Thyroid gland (tissue), 4 donors: ENCODE data around the gene SLCO3A1. TPM values are rescaled to one million over a fixed set of nuclear protein-coding genes. Genes with fewer than 3 reads are reported as not detected.
A peak's percentile ranks its signal among the peaks of the same experiment; 100 is the strongest.

Experiments
- DNase-seq, 2 donors: peaks; one replicate each; pipeline ENCODE4 v3.0.0-alpha.2; 2019
- H3K27ac ChIP-seq, 3 donors: fragments of 200-600 bp; sonication (generic); 1 replicate in 2 of 3; 2 replicates in 1 of 3; pipeline ENCODE4 v1.5.1; 2016 to 2019; ENCODE audit warnings: mild to moderate bottlenecking in 1 of 3, moderate library complexity in 1 of 3
- H3K27me3 ChIP-seq: fragments of 200-600 bp; sonication (generic); one replicate; pipeline ENCODE4 v1.5.1; 2019
- H3K36me3 ChIP-seq, 2 donors: fragments of 200-600 bp; sonication (generic); one replicate each; pipeline ENCODE4 v1.5.1; 2016 to 2019
- H3K4me1 ChIP-seq, 2 donors: fragments of 200-600 bp; sonication (generic); one replicate each; pipeline ENCODE4 v1.5.1; 2017 to 2019
- H3K4me3 ChIP-seq, 3 donors: fragments of 200-600 bp; sonication (generic); replicated peaks in 1 of 3; 1 replicate in 2 of 3; 2 replicates in 1 of 3; pipeline ENCODE4 v1.5.1; 2016; ENCODE audit warnings: mild to moderate bottlenecking in 1 of 3
- H3K9me3 ChIP-seq: fragments of 200-600 bp; sonication (generic); one replicate; pipeline ENCODE4 v1.5.1; 2017
- POLR2A ChIP-seq, 2 donors: fragments of 450-650 bp; IDR thresholded peaks; one replicate each; pipeline ENCODE4 v1.6.1; 2017; ENCODE audit warnings: antibody characterized with exemption in 2 of 2, mild to moderate bottlenecking in 2 of 2, moderate library complexity in 1 of 2
- WGBS, 2 donors: methylation state at CpG; one replicate each; pipeline ENCODE4 v1.1.5; 2017; 5-methylcytosine and 5-hydroxymethylcytosine counted together
- intact Hi-C: fragments of 100-400 bp; cut with DNase I; formaldehyde crosslinking; loops from one replicate; pipeline ENCODE4 v1.15.1; 2023
- total RNA-seq, 4 donors: library from RNA; depleted of rRNA; stranded (reverse); fragments of >200 nt; gene quantifications; one replicate each; pipeline ENCODE4 v1.2.3, GENCODE V29; 2016
- TF ChIP-seq, protein P1 (sequence below), 6 experiments: fragments of 200-600 bp in 3 of 6; fragments of 450-650 bp in 3 of 6; sonication (generic) in 3 of 6; IDR thresholded peaks; one replicate each; pipeline ENCODE4 v1.5.1; 2016 to 2019; ENCODE audit warnings: antibody characterized with exemption in 6 of 6, mild to moderate bottlenecking in 2 of 6, inconsistent platforms in 1 of 6, moderate library complexity in 1 of 6

The SLCO3A1 gene
- total RNA-seq, 4 donors from 2014 or later: 23.3 to 31.4 (median 28.0) TPM

DNA sequence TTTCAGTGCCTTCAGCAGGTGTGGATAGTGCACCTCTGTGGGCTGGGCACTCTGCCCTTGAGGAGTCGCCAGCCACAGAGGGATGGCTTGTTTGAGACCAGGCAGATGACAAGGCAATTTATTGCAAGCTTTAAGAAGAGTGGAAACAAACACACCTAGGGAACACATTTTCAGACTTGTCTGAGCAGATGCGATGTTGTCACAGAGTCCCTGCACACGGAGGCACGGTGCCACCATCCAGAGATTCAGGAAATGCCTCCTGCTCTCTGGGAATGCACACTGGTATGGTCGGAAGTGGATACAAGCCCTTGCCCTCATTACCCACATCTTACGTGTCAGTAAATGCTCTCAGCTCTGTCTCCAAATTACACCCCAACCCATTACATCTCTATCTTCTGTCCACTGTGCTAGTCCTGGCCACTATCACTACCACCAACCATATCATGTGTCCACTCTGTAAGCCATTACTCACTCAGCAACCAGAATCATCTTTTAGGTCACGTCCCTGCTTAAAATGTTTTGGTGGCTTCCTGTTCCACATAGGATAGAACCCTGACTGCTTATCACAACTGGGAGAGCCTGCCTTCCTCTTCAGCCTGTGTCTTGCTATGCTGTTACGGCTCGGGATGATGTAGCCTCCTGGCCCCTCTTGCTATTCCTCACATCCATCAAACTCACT, 196.9 kb downstream of the SLCO3A1 start:
- peaks cover 0 to 12% of the 10 kb centered on the region in 2 donors for H3K4me1 ChIP-seq
- TF ChIP-seq POLR2A (IDR thresholded peaks at IDR 0.05): no peak
- TF ChIP-seq, protein P1, sequence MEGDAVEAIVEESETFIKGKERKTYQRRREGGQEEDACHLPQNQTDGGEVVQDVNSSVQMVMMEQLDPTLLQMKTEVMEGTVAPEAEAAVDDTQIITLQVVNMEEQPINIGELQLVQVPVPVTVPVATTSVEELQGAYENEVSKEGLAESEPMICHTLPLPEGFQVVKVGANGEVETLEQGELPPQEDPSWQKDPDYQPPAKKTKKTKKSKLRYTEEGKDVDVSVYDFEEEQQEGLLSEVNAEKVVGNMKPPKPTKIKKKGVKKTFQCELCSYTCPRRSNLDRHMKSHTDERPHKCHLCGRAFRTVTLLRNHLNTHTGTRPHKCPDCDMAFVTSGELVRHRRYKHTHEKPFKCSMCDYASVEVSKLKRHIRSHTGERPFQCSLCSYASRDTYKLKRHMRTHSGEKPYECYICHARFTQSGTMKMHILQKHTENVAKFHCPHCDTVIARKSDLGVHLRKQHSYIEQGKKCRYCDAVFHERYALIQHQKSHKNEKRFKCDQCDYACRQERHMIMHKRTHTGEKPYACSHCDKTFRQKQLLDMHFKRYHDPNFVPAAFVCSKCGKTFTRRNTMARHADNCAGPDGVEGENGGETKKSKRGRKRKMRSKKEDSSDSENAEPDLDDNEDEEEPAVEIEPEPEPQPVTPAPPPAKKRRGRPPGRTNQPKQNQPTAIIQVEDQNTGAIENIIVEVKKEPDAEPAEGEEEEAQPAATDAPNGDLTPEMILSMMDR (IDR thresholded peaks at IDR 0.05): no peak
- WGBS, 2 donors: 89 to 93% methylated on average over 9 of the region's 9 CpGs
- H3K27me3 ChIP-seq: no peaks in the 10 kb centered on the region
- no peak overlapping the region for H3K27ac ChIP-seq
- intact Hi-C loops: no loop called here
- H3K4me3 ChIP-seq: no peak overlapping the region
- no peak for DNase-seq
- H3K9me3 ChIP-seq: no peaks in the 10 kb centered on the region
- H3K36me3 ChIP-seq: no peaks in the 10 kb centered on the region

DNA sequence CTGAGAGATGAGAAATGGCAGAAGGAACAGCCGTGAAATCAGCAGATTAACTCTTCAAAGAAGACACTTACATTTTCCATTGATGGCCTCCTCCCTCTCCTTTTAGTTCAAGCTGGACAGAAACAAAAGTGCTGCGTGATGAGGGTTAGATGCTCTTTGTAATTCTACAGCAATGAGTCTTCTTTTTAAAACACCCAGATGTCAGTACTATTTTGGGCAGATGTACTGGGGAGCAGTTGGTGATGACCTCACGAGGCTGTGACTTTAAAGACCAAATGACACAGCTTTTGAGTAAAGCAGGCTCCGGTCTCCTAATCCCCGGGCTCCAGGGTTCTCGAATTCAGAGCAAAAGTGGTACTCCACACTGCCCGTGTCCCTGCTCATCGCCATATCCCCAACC, 198.2 kb downstream of the SLCO3A1 start:
- 90 to 93% methylated on average over 8 of the region's 8 CpGs for WGBS, 2 donors
- no peak for DNase-seq
- intact Hi-C loops: no loop called here

DNA sequence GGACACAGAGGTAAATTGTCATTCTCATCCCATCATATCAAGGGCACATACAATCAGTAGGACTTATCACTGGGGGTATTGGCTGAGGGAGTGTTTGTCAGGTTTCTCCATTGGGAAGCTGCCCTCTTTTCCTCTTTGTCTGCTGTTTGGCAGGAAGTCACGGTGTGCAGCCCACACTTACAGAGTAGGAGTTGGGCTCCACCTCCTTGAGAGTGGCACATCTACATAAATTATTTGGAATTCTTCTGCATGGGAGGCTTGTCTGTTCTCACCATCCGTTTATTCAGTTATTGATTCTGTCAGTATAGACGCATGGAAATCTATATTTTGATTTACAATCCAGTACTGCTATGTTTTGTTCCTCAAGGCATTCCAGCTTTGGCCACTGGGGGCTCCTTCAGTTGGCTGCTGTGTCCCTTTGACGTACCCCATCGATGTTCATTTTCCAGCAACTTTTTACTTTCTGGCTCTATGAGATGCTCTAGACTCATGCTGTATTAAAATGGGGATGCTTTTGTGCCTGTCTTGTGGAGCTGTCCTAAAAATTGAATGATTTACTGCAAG, 200.3 kb downstream of the SLCO3A1 start:
- H3K9me3 ChIP-seq: no peaks in the 10 kb centered on the region
- DNase-seq: no peak
- no peak overlapping the region for H3K4me3 ChIP-seq
- no peak overlapping the region for H3K27ac ChIP-seq
- 68 to 70% methylated on average over 5 of the region's 5 CpGs for WGBS, 2 donors
- no peaks in the 10 kb centered on the region for H3K36me3 ChIP-seq
- no peak for TF ChIP-seq POLR2A (IDR thresholded peaks at IDR 0.05)
- TF ChIP-seq, protein P1 (IDR thresholded peaks at IDR 0.05): peak in 1 of 6 experiments; percentile 28
- intact Hi-C loops: no loop called here
- no peaks in the 10 kb centered on the region for H3K27me3 ChIP-seq
- H3K4me1 ChIP-seq: peaks cover 0 to 12% of the 10 kb centered on the region in 2 donors

More for the DNA sequence above, 198.2 kb downstream of the SLCO3A1 start:
- Histone ChIP-seq H3K36me3 (no peaks in the 10 kb centered on the region), H3K4me1 (peaks cover 0 to 12% of the 10 kb centered on the region in 2 donors), H3K4me3 (no peak overlapping the region), H3K27me3 (no peaks in the 10 kb centered on the region), H3K9me3 (no peaks in the 10 kb centered on the region), H3K27ac (no peak overlapping the region)
- TF ChIP-seq, protein P1 (IDR thresholded peaks at IDR 0.05): no peak
- TF ChIP-seq POLR2A (IDR thresholded peaks at IDR 0.05): no peak

DNA sequence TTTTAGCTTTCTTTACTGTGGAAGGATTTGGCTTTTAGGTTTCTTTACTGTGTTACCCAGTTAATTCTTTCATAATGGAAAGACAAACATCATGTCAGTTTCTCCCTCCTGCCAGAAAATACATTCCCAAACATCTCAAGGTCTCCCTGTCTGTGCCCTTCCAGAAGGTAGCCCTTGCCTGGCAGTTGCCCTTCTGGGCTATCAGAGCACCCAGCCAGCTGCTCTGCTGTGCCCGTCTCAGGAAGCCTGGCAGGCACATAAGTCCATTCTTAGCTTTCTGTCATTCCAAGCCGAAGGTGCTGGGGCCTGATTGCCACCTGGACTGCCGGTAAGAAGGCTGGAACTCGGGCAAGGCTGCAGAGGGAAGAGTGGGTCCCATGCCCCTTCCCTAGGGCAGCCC, 203.4 kb downstream of the SLCO3A1 start:
- 90 to 100% methylated on average over 4 of the region's 4 CpGs for WGBS, 2 donors
- Histone ChIP-seq H3K27me3 (no peaks in the 10 kb centered on the region), H3K36me3 (no peaks in the 10 kb centered on the region), H3K27ac (no peak overlapping the region), H3K9me3 (no peaks in the 10 kb centered on the region), H3K4me1 (no peaks in the 10 kb centered on the region), H3K4me3 (no peak overlapping the region)
- TF ChIP-seq POLR2A (IDR thresholded peaks at IDR 0.05): no peak
- TF ChIP-seq, protein P1 (IDR thresholded peaks at IDR 0.05): no peak
- intact Hi-C loops: no loop called here
- no peak for DNase-seq
